EL (cell line): Measurements from ENCODE around the gene LPP.

ENCODE experiments used
- DNase-seq: peaks from one replicate; pipeline ENCODE4 v3.0.0-alpha.2; 2016

The LPP gene

GRCh38 chr3:188370081-188370830 lies 216.3 kb downstream of the LPP start:
- no peak for DNase-seq

- DNase-seq = no peak
Measured at GRCh38 chr3:188378786-188379185, 224.8 kb downstream of the LPP start.

GRCh38 chr3:188380252-188380651 lies 226.3 kb downstream of the LPP start:
- DNase-seq = no peak

- no peak for DNase-seq
Measured at GRCh38 chr3:188380722-188381121, 226.8 kb downstream of the LPP start.

- no peak for DNase-seq
Measured at GRCh38 chr3:188383748-188384147, 229.8 kb downstream of the LPP start.

- DNase-seq = peak; percentile 8
Measured at GRCh38 chr3:188385295-188385694, 231.3 kb downstream of the LPP start.

- no peak for DNase-seq
Measured at GRCh38 chr3:188389711-188390342, 235.9 kb downstream of the LPP start.

GRCh38 chr3:188390343-188390718 lies 236.4 kb downstream of the LPP start:
- DNase-seq = no peak

GRCh38 chr3:188390775-188391443 lies 237.0 kb downstream of the LPP start:
- no peak for DNase-seq

- no peak for DNase-seq
Measured at GRCh38 chr3:188391592-188391991, 237.6 kb downstream of the LPP start.

- DNase-seq = no peak
Measured at GRCh38 chr3:188392076-188392475, 238.1 kb downstream of the LPP start.

GRCh38 chr3:188394623-188395022 lies 240.7 kb downstream of the LPP start:
- no peak for DNase-seq

- DNase-seq = no peak
Measured at GRCh38 chr3:188396251-188396650, 242.3 kb downstream of the LPP start.

GRCh38 chr3:188396900-188397299 lies 242.9 kb downstream of the LPP start:
- no peak for DNase-seq

- DNase-seq = no peak
Measured at GRCh38 chr3:188397766-188398705, 244.1 kb downstream of the LPP start.

- no peak for DNase-seq
Measured at GRCh38 chr3:188400494-188401243, 246.7 kb downstream of the LPP start.

GRCh38 chr3:188401244-188401993 lies 247.5 kb downstream of the LPP start:
- no peak for DNase-seq

GRCh38 chr3:188402229-188402628 lies 248.3 kb downstream of the LPP start:
- no peak for DNase-seq

- no peak for DNase-seq
Measured at GRCh38 chr3:188403404-188403803, 249.4 kb downstream of the LPP start.

GRCh38 chr3:188404124-188404523 lies 250.2 kb downstream of the LPP start:
- DNase-seq = no peak

GRCh38 chr3:188404701-188405100 lies 250.7 kb downstream of the LPP start:
- DNase-seq = no peak
